GM23338 (cell line): ENCODE data around the gene SART3.

Source experiments
- CREB1 ChIP-seq: fragments of 250-450 bp; sonication (Bioruptor Pico); IDR thresholded peaks from 2 replicates; pipeline ENCODE4 v1.5.0; 2020; ENCODE audit warnings: low read depth, mild to moderate bottlenecking, moderate library complexity
- STAT1 ChIP-seq: IDR thresholded peaks from one replicate; pipeline ENCODE4 v1.6.1; 2016; ENCODE audit warnings: antibody characterized with exemption; ENCODE audit not compliant: unreplicated experiment
- TF ChIP-seq, protein P1 (sequence below), 2 experiments: fragments of 200-600 bp in 1 of 2; sonication (generic) in 1 of 2; conservative IDR thresholded peaks; 2 replicates each; pipeline versions ENCODE4 v1.5.1 to v1.6.1; 2016 to 2017; ENCODE audit warnings: antibody characterized with exemption in 2 of 2, low read depth in 2 of 2, mild to moderate bottlenecking in 2 of 2, moderate library complexity in 1 of 2

DNA sequence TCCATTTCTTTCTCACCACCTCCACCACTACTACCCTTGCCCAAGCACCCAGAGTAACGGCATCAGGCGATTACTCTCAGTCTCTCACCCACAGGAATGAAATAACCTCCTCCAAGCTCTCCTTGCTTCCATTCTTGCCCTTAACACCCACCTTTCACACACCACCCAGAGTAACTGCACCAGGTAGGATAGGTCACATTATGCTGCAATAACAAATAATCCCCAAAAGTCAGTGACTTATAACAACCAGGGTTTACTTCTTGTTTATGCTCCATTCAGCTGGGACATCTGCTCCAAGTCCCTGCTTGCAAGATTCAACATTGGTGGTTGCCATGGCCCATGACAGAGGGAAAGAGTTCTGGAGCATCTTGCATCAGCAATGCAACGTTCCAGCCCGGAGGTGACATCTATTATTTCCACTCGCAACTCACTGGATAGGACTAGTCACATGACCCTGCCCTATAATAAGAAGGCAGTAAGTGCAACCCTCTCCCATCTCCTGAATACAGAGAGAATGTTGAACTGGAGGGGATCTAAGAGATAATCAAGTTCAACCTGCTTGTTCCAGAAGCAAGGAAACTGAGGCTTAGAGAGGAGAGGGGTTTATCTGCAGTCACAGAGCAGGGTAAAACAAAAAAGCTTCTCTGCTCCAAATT, 87.4 kb downstream of the SART3 start:
- TF ChIP-seq, protein P1, sequence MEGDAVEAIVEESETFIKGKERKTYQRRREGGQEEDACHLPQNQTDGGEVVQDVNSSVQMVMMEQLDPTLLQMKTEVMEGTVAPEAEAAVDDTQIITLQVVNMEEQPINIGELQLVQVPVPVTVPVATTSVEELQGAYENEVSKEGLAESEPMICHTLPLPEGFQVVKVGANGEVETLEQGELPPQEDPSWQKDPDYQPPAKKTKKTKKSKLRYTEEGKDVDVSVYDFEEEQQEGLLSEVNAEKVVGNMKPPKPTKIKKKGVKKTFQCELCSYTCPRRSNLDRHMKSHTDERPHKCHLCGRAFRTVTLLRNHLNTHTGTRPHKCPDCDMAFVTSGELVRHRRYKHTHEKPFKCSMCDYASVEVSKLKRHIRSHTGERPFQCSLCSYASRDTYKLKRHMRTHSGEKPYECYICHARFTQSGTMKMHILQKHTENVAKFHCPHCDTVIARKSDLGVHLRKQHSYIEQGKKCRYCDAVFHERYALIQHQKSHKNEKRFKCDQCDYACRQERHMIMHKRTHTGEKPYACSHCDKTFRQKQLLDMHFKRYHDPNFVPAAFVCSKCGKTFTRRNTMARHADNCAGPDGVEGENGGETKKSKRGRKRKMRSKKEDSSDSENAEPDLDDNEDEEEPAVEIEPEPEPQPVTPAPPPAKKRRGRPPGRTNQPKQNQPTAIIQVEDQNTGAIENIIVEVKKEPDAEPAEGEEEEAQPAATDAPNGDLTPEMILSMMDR (conservative IDR thresholded peaks at IDR 0.05; ENCODE audit: low read depth in 2 of 2) = no peak
- no peak for TF ChIP-seq CREB1 (CRISPR knock-in tag)
- TF ChIP-seq STAT1 = no peak
